Measurements from ENCODE around the gene OR2AT4.
"Not testable (repeated sequence)": the region's sequence is repeated elsewhere in the genome, so short reads cannot be mapped to it uniquely, and the experiment has no call there.

OR2AT4 gene

DNA sequence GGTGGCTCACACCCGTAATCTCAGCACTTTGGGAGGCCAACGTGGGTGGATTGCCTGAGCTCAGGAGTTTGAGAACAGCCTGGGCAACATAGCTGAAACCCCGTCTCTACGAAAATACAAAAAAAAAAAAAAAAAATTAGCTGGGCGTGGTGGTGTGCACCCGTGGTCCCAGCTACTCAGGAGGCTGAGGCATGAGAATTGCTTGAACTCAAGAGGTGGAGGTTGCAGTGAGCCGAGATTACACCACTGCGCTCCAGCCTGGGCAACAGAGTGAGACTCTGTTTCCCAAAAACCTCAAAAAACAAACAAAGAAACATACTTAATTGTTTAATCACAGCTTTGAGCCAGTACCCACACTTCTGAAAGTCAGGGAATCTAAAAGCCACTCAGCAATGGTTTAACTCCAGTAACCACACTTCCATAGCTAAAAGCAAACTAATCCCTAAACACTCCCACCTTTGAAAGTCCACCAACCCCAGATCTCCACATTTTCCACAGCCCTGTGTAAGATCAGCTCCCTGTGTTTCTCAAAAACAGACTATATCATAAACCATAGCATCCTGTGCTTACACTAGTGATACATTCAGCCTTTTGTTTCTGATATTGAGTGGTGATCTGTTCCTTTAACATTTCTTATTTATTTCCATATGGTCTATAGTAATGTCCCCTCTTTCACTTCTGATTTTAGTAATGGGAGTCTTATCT, 4.9 kb upstream of the OR2AT4 start:
- no peak overlapping the region for H3K4me3 ChIP-seq (ENCODE audit: low read length)
- no peaks in the 10 kb centered on the region for H3K27me3 ChIP-seq (ENCODE audit: insufficient read depth, low read length)
- no peak overlapping the region for H3K9ac ChIP-seq (ENCODE audit: low read depth, low read length)

DNA sequence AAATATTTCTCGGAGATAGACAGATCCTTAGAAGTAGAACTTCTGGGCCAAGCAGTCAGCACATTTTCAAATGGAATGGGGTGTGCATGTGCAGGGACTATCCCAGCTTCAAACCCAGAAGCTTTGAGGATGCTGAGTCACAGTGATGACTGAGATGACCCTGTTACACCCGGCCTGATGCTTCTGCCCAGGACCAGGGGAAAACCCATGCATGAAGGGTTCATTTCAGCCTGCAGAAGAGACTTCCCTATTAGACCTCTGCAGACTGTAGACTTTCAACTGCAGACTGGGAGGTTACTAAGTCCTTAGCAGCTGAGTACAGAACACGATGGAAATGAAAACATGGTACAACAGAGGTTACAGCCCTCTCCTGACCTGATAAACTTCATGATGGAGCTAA, 3.6 kb upstream of the OR2AT4 start:
- Histone ChIP-seq H3K4me3 (ENCODE audit: low read length) (no peak overlapping the region), H3K4me1 (ENCODE audit: insufficient read depth, low read length) (0 out of 2 replicates have a peak, but pooled peaks cover 3% of the 10 kb centered on the region), H3K27me3 (ENCODE audit: insufficient read depth, low read length) (no peaks in the 10 kb centered on the region), H3K9me3 (ENCODE audit: insufficient read depth, low read depth, low read length) (no peaks in the 10 kb centered on the region), H3K9ac (ENCODE audit: low read depth, low read length) (no peak overlapping the region), H3K36me3 (ENCODE audit: insufficient read depth, low read depth, low read length) (no peaks in the 10 kb centered on the region), H3K27ac (ENCODE audit: low read length) (no peak overlapping the region)

More for the DNA sequence above, 4.9 kb upstream of the OR2AT4 start:
- H3K4me1 ChIP-seq (ENCODE audit: insufficient read depth, low read length) = 0 out of 2 replicates have a peak, but pooled peaks cover 3% of the 10 kb centered on the region
- H3K27ac ChIP-seq (ENCODE audit: low read length) = no peak overlapping the region
- no peaks in the 10 kb centered on the region for H3K9me3 ChIP-seq (ENCODE audit: insufficient read depth, low read depth, low read length)
- H3K36me3 ChIP-seq (ENCODE audit: insufficient read depth, low read depth, low read length) = no peaks in the 10 kb centered on the region

DNA sequence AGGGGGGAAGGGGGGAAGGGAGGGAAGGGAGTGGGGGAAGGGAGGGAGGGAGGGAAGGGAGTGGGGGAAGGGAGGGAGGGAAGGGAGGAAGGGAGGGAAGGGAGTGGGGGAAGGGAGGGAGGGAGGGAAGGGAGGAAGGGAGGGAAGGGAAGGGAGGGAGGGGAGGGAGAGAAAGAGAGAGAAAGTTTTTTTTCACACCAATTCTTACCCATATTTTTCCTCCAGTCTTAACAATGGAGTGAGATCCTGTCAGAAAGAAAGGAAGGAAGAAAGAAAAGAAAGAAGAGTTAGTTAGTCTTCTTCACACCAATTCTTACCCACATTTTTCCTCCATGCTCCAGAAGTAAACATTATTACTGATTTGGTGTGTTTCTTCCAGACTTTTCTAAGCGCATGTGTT, 3.0 kb upstream of the OR2AT4 start:
- Histone ChIP-seq H3K27me3 (ENCODE audit: insufficient read depth, low read length) (no peaks in the 10 kb centered on the region), H3K9ac (ENCODE audit: low read depth, low read length) (no peak overlapping the region), H3K36me3 (ENCODE audit: insufficient read depth, low read depth, low read length) (no peaks in the 10 kb centered on the region), H3K27ac (ENCODE audit: low read length) (no peak overlapping the region), H3K9me3 (ENCODE audit: insufficient read depth, low read depth, low read length) (no peaks in the 10 kb centered on the region), H3K4me3 (ENCODE audit: low read length) (no peak overlapping the region), H3K4me1 (ENCODE audit: insufficient read depth, low read length) (0 out of 2 replicates have a peak, but pooled peaks cover 3% of the 10 kb centered on the region)

DNA sequence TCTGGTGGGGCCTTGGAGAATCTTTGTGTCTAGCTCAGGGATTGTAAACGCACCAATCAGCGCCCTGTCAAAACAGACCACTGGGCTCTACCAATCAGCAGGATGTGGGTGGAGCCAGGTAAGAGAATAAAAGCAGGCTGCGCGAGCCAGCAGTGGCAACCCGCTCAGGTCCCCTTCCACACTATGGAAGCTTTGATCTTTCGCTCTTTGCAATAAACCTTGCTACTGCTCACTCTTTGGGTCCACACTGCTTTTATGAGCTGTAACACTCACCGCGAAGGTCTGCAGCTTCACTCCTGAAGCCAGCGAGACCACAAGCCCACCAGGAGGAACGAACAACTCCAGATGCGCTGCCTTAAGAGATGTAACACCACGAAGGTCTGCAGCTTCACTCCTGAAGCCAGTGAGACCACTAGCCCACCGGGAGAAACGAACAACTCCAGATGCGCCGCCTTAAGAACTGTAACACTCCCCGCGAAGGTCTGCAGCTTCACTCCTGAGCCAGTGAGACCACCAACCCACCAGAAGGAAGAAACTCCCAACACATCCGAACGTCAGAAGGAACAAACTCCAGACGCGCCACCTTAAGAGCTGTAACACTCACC, 2.3 kb upstream of the OR2AT4 start:
- not testable (repeated sequence) for H3K36me3 ChIP-seq (ENCODE audit: insufficient read depth, low read depth, low read length); H3K9ac ChIP-seq (ENCODE audit: low read depth, low read length); H3K4me3 ChIP-seq (ENCODE audit: low read length); H3K4me1 ChIP-seq (ENCODE audit: insufficient read depth, low read length); H3K27me3 ChIP-seq (ENCODE audit: insufficient read depth, low read length); H3K9me3 ChIP-seq (ENCODE audit: insufficient read depth, low read depth, low read length); H3K27ac ChIP-seq (ENCODE audit: low read length)

DNA sequence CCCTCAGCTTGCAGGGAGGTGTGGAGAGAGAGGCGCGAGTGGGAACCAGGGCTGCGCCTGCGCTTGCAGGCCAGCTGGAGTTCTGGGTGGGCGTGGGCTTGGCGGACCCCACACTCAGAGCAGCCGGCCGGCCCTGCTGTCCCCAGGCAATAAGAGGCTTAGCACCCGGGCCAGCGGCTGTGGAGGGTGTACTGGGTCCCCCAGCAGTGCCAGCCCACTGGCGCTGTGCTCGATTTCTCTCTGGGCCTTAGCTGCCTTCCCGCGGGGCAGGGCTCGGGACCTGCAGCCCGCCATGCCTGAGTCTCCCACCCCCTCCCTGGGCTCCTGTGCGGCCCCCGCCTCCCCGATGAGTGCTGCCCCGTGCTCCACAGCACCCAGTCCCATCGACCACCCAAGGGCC, 1.5 kb upstream of the OR2AT4 start:
- H3K9ac ChIP-seq (ENCODE audit: low read depth, low read length); H3K27ac ChIP-seq (ENCODE audit: low read length); H3K27me3 ChIP-seq (ENCODE audit: insufficient read depth, low read length): not testable (repeated sequence)

DNA sequence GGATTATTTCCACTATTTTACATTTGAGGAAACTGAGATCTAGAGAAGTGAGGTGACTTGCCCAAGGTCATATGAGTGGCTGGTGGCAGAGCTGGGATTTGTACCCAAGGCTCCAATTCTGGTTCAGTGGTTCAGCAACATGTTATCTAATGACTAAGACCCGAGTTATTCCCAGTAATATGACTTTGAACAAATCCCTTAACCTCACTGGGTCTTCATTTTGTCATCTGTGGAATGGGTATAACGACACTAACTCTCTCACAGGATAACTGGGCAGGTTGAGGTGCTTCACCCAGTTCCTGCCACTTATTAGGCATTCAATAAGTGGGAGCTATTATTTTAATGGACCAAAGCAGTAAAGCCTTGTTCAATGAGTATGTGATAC, 489 bp upstream of the OR2AT4 start:
- no peak overlapping the region for H3K9ac ChIP-seq (ENCODE audit: low read depth, low read length)
- 0 out of 2 replicates have a peak, but pooled peaks cover 3% of the 10 kb centered on the region for H3K4me1 ChIP-seq (ENCODE audit: insufficient read depth, low read length)
- no peaks in the 10 kb centered on the region for H3K27me3 ChIP-seq (ENCODE audit: insufficient read depth, low read length)
- no peak overlapping the region for H3K27ac ChIP-seq (ENCODE audit: low read length)
- no peaks in the 10 kb centered on the region for H3K36me3 ChIP-seq (ENCODE audit: insufficient read depth, low read depth, low read length)
- H3K9me3 ChIP-seq (ENCODE audit: insufficient read depth, low read depth, low read length) = 0 out of 2 replicates have a peak, but pooled peaks cover under 1% of the 10 kb centered on the region
- H3K4me3 ChIP-seq (ENCODE audit: low read length) = no peak overlapping the region

More for the DNA sequence above, 1.5 kb upstream of the OR2AT4 start:
- not testable (repeated sequence) for H3K4me3 ChIP-seq (ENCODE audit: low read length); H3K36me3 ChIP-seq (ENCODE audit: insufficient read depth, low read depth, low read length); H3K4me1 ChIP-seq (ENCODE audit: insufficient read depth, low read length); H3K9me3 ChIP-seq (ENCODE audit: insufficient read depth, low read depth, low read length)

DNA sequence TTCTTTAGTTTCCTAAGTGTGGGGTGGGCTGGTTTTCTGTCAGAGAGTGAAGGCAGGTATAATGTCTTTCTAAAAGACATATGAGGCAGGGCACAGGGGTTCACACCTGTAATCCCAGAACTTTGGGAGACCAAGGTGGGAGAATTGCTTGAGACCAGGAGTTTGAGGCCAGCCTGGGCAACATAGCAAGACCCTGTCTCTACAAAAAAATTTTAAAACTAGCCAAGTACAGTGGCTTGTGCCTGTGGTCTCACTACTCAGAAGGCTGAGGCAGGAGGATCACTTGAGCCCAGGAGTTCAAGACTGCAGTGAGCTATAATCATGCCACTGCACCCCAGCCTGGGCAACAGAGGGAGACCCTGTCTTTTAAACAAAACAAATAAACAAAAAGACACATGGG, 2.3 kb downstream of the OR2AT4 start:
- not testable (repeated sequence) for H3K36me3 ChIP-seq (ENCODE audit: insufficient read depth, low read depth, low read length); H3K9ac ChIP-seq (ENCODE audit: low read depth, low read length); H3K4me3 ChIP-seq (ENCODE audit: low read length); H3K4me1 ChIP-seq (ENCODE audit: insufficient read depth, low read length); H3K27me3 ChIP-seq (ENCODE audit: insufficient read depth, low read length); H3K27ac ChIP-seq (ENCODE audit: low read length)
- peaks cover 21% of the 10 kb centered on the region for H3K9me3 ChIP-seq (ENCODE audit: insufficient read depth, low read depth, low read length)

DNA sequence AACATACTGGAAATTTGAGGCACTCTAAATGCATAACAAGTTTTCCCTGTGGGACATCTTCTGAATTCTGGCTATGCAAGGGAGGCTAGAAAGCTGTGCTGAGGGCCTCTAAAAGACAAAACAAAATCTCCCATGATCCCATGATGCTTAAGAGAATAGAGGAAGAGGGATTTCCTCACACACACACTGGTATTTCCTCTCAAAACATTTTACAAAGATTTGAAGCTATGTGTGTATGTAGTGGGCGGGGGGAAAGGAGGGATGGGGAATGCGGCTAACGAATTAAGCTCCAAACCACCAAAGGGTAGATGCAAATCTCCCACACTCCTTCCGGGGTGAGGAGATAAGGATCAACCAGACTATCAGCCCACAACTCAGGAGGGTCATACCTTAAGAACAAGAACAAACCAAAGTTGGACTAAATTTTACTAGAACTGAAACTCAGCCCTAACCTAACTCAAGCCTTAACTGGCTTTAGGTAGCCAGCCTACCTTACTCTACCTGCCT, 6.0 kb downstream of the OR2AT4 start:
- no peak overlapping the region for H3K4me3 ChIP-seq (ENCODE audit: low read length)
- no peaks in the 10 kb centered on the region for H3K27me3 ChIP-seq (ENCODE audit: insufficient read depth, low read length)
- no peaks in the 10 kb centered on the region for H3K4me1 ChIP-seq (ENCODE audit: insufficient read depth, low read length)
- no peak overlapping the region for H3K27ac ChIP-seq (ENCODE audit: low read length)
- H3K9me3 ChIP-seq (ENCODE audit: insufficient read depth, low read depth, low read length) = peaks cover 21% of the 10 kb centered on the region
- no peaks in the 10 kb centered on the region for H3K36me3 ChIP-seq (ENCODE audit: insufficient read depth, low read depth, low read length)
- H3K9ac ChIP-seq (ENCODE audit: low read depth, low read length) = no peak overlapping the region

DNA sequence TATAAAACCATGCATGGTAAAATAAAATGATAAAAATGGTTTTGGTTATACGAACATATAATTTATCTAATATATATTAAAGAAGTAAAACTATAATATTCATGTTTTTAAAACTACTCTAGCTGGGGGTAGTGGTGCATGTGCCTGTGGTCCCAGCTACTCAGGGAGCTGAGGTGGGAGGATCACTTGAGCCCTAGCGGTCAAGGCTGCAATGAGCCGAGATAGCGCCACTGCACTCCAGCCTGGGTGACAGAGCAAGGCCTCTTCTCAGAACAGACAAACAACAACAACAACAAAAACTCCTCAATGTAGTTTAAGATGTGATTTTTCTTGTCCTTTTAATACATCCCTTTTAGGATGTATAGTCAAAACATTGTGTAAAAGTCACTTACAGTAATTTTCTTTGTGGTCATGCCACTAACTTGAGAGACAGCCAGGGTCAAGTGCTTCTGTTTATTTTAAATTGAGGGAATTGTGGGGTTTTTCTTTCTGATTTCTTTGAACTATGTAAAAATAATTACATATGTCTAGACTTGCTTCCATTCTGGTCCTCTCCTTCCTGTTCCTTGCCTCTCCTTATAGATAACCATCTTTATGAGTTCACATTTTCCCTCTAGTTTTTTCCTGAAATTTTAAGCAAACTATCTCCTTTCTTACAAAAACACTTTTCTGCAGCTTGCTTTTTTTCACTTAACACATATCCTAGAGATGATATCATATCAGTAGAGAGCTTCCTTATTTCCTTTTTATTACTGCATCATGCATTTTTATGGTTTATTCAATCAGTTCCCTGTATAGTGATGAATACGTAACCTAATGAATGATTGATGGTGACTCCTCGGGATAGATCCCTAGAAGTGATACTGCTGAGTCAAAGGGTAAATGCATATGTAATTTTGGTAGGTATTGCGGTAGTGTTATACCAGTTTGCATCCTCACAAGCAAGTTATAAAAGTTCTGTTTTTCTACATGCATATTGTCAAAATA, 9.1 kb downstream of the OR2AT4 start:
- Histone ChIP-seq H3K36me3 (ENCODE audit: insufficient read depth, low read depth, low read length) (no peaks in the 10 kb centered on the region), H3K27ac (ENCODE audit: low read length) (no peak overlapping the region), H3K9ac (ENCODE audit: low read depth, low read length) (no peak overlapping the region), H3K27me3 (ENCODE audit: insufficient read depth, low read length) (no peaks in the 10 kb centered on the region), H3K4me1 (ENCODE audit: insufficient read depth, low read length) (no peaks in the 10 kb centered on the region), H3K4me3 (ENCODE audit: low read length) (no peak overlapping the region), H3K9me3 (ENCODE audit: insufficient read depth, low read depth, low read length) (peaks cover 21% of the 10 kb centered on the region)

DNA sequence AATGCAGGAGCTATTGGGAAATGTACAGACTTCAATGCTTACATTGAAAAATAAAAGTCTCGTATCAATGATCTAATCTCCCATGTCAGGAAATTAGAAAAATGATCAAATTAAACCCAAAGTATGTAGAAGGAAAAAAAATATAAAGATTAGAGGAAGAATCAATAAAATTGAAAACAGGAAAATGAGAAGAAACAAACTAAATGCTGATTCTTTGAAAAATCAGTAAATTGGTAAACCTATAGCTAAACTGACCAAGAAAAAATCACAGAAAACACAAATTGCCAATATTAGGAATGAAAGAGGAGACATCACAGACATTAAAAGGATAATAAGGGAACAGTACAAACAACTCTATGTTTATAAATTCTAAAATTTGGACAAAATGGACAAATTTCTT, 11.8 kb downstream of the OR2AT4 start:
- Histone ChIP-seq H3K4me3 (ENCODE audit: low read length) (no peak overlapping the region), H3K27ac (ENCODE audit: low read length) (no peak overlapping the region), H3K36me3 (ENCODE audit: insufficient read depth, low read depth, low read length) (no peaks in the 10 kb centered on the region), H3K9ac (ENCODE audit: low read depth, low read length) (no peak overlapping the region), H3K9me3 (ENCODE audit: insufficient read depth, low read depth, low read length) (no peaks in the 10 kb centered on the region), H3K4me1 (ENCODE audit: insufficient read depth, low read length) (no peaks in the 10 kb centered on the region), H3K27me3 (ENCODE audit: insufficient read depth, low read length) (no peaks in the 10 kb centered on the region)

DNA sequence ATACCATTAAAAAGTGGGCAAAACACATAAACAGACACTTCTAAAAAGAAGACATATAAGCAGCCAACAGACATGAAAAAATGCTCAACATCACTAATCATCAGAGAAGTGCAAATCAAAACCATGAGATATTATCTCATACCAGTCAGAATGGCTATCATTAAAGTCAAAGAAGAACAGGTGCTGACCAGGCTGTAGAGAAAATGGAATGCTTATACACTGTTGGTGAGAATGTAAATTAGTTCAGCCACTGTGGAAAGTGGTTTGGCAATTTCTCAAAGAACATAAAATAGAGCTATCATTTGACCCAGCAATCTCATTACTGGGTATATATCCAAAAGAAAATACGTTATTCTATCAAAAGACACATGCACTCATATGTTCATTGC, 13.5 kb downstream of the OR2AT4 start:
- no peaks in the 10 kb centered on the region for H3K4me1 ChIP-seq (ENCODE audit: insufficient read depth, low read length)
- H3K36me3 ChIP-seq (ENCODE audit: insufficient read depth, low read depth, low read length) = no peaks in the 10 kb centered on the region
- H3K27ac ChIP-seq (ENCODE audit: low read length) = no peak overlapping the region
- H3K9ac ChIP-seq (ENCODE audit: low read depth, low read length) = no peak overlapping the region
- no peak overlapping the region for H3K4me3 ChIP-seq (ENCODE audit: low read length)
- no peaks in the 10 kb centered on the region for H3K27me3 ChIP-seq (ENCODE audit: insufficient read depth, low read length)
- H3K9me3 ChIP-seq (ENCODE audit: insufficient read depth, low read depth, low read length) = no peaks in the 10 kb centered on the region
